GM12801 (cell line): ENCODE data around the gene RAVER2.

Experiments
- CTCF ChIP-seq: IDR thresholded peaks from one replicate; pipeline ENCODE4 v1.5.1; 2011; ENCODE audit warnings: control low read depth; ENCODE audit not compliant: insufficient read length; ENCODE audit errors: extremely low read depth

Gene RAVER2

DNA sequence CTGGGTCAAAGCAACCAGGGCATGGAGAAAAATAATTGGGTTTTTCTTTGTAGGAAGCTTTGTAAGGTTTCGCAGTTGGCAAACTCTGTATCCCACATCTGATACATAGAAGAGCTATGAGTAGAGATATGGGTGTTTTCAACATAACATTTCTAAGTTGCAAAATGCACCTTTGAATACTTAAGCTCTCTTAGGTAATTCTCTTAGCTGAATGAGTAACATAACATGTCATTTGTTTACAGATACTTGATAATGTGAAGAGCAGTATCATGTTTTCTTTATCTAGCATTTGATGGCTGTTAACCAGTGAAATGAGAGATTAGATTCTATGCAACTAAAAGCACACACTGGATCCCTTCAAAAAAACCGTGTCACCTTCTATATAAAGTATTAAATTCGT is 21.6 kb downstream of the RAVER2 start:
- no peak for TF ChIP-seq CTCF

GRCh38 chr1:64769482-64769881 is 24.6 kb downstream of the RAVER2 start:
- no peak for TF ChIP-seq CTCF

DNA sequence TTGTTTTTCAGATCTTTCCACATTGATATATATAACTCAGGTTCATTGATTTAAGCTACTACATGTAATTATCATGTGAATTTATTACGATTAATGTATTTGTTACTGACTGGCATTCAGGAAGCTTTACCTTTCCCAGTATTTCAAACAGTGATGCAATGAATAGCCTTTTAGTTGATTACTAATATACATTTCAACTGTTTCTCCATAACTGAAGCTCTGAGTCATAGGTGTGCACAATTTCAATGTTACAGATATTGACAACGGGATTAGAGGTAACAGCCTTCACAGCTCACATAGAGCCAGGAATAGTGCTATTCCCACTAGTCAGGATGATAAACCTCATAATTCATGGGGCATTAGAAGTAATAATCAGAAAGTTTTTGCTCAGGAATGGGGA is 25.1 kb downstream of the RAVER2 start:
- no peak for TF ChIP-seq CTCF

DNA sequence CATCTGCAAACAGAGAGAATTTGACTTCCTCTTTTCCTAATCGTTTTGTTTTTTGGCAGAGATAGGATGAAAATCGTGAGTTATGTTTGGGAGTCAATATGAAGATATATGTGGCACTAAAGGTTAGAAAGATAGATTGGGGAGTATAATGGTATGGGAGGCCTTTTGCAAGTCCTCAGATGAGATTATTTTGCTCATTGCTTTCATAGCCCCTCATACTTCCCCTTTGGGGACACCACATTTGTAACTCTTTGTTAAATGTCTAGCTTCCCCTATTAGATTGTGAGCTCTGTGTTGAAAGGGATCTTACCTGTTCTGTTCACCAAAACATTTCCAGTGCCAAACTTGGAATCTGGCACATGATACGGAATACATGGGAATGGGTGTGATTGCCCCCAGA is 30.2 kb downstream of the RAVER2 start:
- no peak for TF ChIP-seq CTCF

GRCh38 chr1:64790832-64791487 is 46.1 kb downstream of the RAVER2 start:
- no peak for TF ChIP-seq CTCF

- no peak for TF ChIP-seq CTCF
These were observed 54.0 kb downstream of the RAVER2 start for GRCh38 chr1:64798872-64799271.

GRCh38 chr1:64801851-64802523 is 57.1 kb downstream of the RAVER2 start:
- TF ChIP-seq CTCF, result no peak
